Measurements from ENCODE around the gene CLASRP. TPM values are rescaled to one million over a fixed set of nuclear protein-coding genes. Genes with fewer than 3 reads are reported as not detected.

CLASRP gene
- total RNA-seq, 2 experiments from 2014 or later: 89.6 to 98.4 TPM

- intact Hi-C loops (cut with micrococcal nuclease): loop anchor here (1.0 to 5.0 kb wide), 5 partner anchors 33 to 203 kb away; partner anchors contain the start of genes BLOC1S3, CLASRP, CLPTM1 and TRAPPC6A
- Mint-ChIP-seq H3K4me1 (ENCODE audit: low read depth) (peaks cover 46% of the 10 kb centered on the region), H3K27me3 (no peaks in the 10 kb centered on the region), H3K36me3 (peaks cover 14% of the 10 kb centered on the region), H3K4me3 (peak within 1 kb of the TSS; percentile 86), H3K27ac (peak within 1 kb of the TSS; percentile 97), H3K9me3 (no peaks in the 10 kb centered on the region)
- ChIA-PET CTCF (interaction anchor here (0.6 to 2.9 kb wide), 7 partner anchors 14 to 156 kb away, joined by 3 to 20 read pairs (median 3); partner anchors contain the start of genes BLOC1S3, GEMIN7 and TRAPPC6A), POLR2A (interaction anchor here (0.7 to 2.9 kb wide), 12 partner anchors 8 to 157 kb away, joined by 3 to 22 read pairs (median 4); partner anchors contain the start of genes BLOC1S3, CLASRP, GEMIN7 and TRAPPC6A)
- DNase-seq: peak; percentile 95
These were observed 54.2 kb downstream of the CLASRP start, which contains the start of gene PPP1R37 for GRCh38 chr19:45092747-45093678. TSS of gene PPP1R37 (plus strand) at chr19:45093179. CDS start at chr19:45093326, 147 bp downstream.

- H3K36me3 Mint-ChIP-seq: peaks cover 14% of the 10 kb centered on the region
- peak overlapping the region; percentile 86 for H3K4me3 Mint-ChIP-seq
- H3K27me3 Mint-ChIP-seq: no peaks in the 10 kb centered on the region
- no peaks in the 10 kb centered on the region for H3K9me3 Mint-ChIP-seq
- H3K4me1 Mint-ChIP-seq (ENCODE audit: low read depth): peaks cover 49% of the 10 kb centered on the region
- ChIA-PET POLR2A (no interaction called here), CTCF (no interaction called here)
- no peak overlapping the region for H3K27ac Mint-ChIP-seq
- DNase-seq: no peak
- intact Hi-C loops (cut with micrococcal nuclease): loop anchor here (5.0 kb wide), 1 partner anchor 137 kb away; the partner anchor contains the start of gene CLPTM1
These were observed 55.3 kb downstream of the CLASRP start for GRCh38 chr19:45094137-45094536.

GRCh38 chr19:45094707-45095106 is 55.9 kb downstream of the CLASRP start:
- ChIA-PET CTCF (no interaction called here), POLR2A (no interaction called here)
- intact Hi-C loops (cut with micrococcal nuclease): loop anchor here (5.0 kb wide), 1 partner anchor 137 kb away; the partner anchor contains the start of gene CLPTM1

GRCh38 chr19:45095496-45096413 is 56.9 kb downstream of the CLASRP start:
- no peaks in the 10 kb centered on the region for H3K27me3 Mint-ChIP-seq
- ChIA-PET POLR2A (no interaction called here), CTCF (no interaction called here)
- no peaks in the 10 kb centered on the region for H3K9me3 Mint-ChIP-seq
- intact Hi-C loops (cut with micrococcal nuclease): no loop called here
- peaks cover 8% of the 10 kb centered on the region for H3K36me3 Mint-ChIP-seq
- no peak for DNase-seq
- H3K4me1 Mint-ChIP-seq (ENCODE audit: low read depth): peaks cover 49% of the 10 kb centered on the region
- H3K27ac Mint-ChIP-seq: no peak overlapping the region
- no peak overlapping the region for H3K4me3 Mint-ChIP-seq

More at GRCh38 chr19:45094707-45095106, 55.9 kb downstream of the CLASRP start:
- H3K4me1 Mint-ChIP-seq (ENCODE audit: low read depth): peaks cover 49% of the 10 kb centered on the region
- peaks cover 13% of the 10 kb centered on the region for H3K36me3 Mint-ChIP-seq
- H3K27ac Mint-ChIP-seq: no peak overlapping the region
- no peak for DNase-seq
- H3K9me3 Mint-ChIP-seq: no peaks in the 10 kb centered on the region
- no peaks in the 10 kb centered on the region for H3K27me3 Mint-ChIP-seq
- peak overlapping the region; percentile 86 for H3K4me3 Mint-ChIP-seq

GRCh38 chr19:45096700-45097099 is 57.9 kb downstream of the CLASRP start:
- no peak overlapping the region for H3K4me3 Mint-ChIP-seq
- ChIA-PET CTCF (no interaction called here), POLR2A (no interaction called here)
- no peaks in the 10 kb centered on the region for H3K9me3 Mint-ChIP-seq
- no peaks in the 10 kb centered on the region for H3K27me3 Mint-ChIP-seq
- no peak overlapping the region for H3K27ac Mint-ChIP-seq
- intact Hi-C loops (cut with micrococcal nuclease): no loop called here
- DNase-seq: no peak
- H3K36me3 Mint-ChIP-seq: peaks cover 2% of the 10 kb centered on the region
- H3K4me1 Mint-ChIP-seq (ENCODE audit: low read depth): peaks cover 46% of the 10 kb centered on the region

GRCh38 chr19:45097450-45097775 is 58.6 kb downstream of the CLASRP start:
- POLR2A ChIA-PET: no interaction called here
- Mint-ChIP-seq H3K27ac (no peak overlapping the region), H3K36me3 (no peaks in the 10 kb centered on the region), H3K9me3 (no peaks in the 10 kb centered on the region), H3K4me3 (no peak overlapping the region), H3K4me1 (ENCODE audit: low read depth) (peaks cover 50% of the 10 kb centered on the region), H3K27me3 (no peaks in the 10 kb centered on the region)
- intact Hi-C loops (cut with micrococcal nuclease): no loop called here
- CTCF ChIA-PET: no interaction called here
- DNase-seq: no peak

GRCh38 chr19:45097776-45098520 is 59.1 kb downstream of the CLASRP start:
- Mint-ChIP-seq H3K27ac (no peak overlapping the region), H3K36me3 (no peaks in the 10 kb centered on the region), H3K27me3 (no peaks in the 10 kb centered on the region), H3K4me1 (ENCODE audit: low read depth) (peaks cover 55% of the 10 kb centered on the region), H3K9me3 (no peaks in the 10 kb centered on the region), H3K4me3 (no peak overlapping the region)
- ChIA-PET CTCF (interaction anchor here (0.8 to 1.5 kb wide), 2 partner anchors 27 to 38 kb away, joined by 3 to 4 read pairs; no protein-coding TSS in a partner anchor), POLR2A (no interaction called here)
- intact Hi-C loops (cut with micrococcal nuclease): no loop called here
- DNase-seq: no peak

- Mint-ChIP-seq H3K36me3 (no peaks in the 10 kb centered on the region), H3K27me3 (no peaks in the 10 kb centered on the region), H3K27ac (no peak overlapping the region), H3K4me1 (ENCODE audit: low read depth) (peaks cover 57% of the 10 kb centered on the region), H3K4me3 (no peak overlapping the region), H3K9me3 (no peaks in the 10 kb centered on the region)
- POLR2A ChIA-PET: no interaction called here
- intact Hi-C loops (cut with micrococcal nuclease): no loop called here
- no peak for DNase-seq
- CTCF ChIA-PET: interaction anchor here (0.8 to 1.5 kb wide), 2 partner anchors 27 to 39 kb away, joined by 3 to 4 read pairs; no protein-coding TSS in a partner anchor
These were observed 59.9 kb downstream of the CLASRP start for GRCh38 chr19:45098521-45099466.

- intact Hi-C loops (cut with micrococcal nuclease): no loop called here
- peaks cover 57% of the 10 kb centered on the region for H3K4me1 Mint-ChIP-seq (ENCODE audit: low read depth)
- CTCF ChIA-PET: interaction anchor here (0.6 to 1.5 kb wide), 2 partner anchors 26 to 471 kb away, joined by 4 read pairs; no protein-coding TSS in a partner anchor
- no peak overlapping the region for H3K27ac Mint-ChIP-seq
- H3K36me3 Mint-ChIP-seq: no peaks in the 10 kb centered on the region
- H3K9me3 Mint-ChIP-seq: no peaks in the 10 kb centered on the region
- H3K27me3 Mint-ChIP-seq: no peaks in the 10 kb centered on the region
- POLR2A ChIA-PET: no interaction called here
- no peak overlapping the region for H3K4me3 Mint-ChIP-seq
- DNase-seq: no peak
These were observed 60.8 kb downstream of the CLASRP start for GRCh38 chr19:45099467-45100191.

- ChIA-PET CTCF (interaction anchor here (0.6 kb wide), 1 partner anchor 470 kb away, joined by 4 read pairs; no protein-coding TSS in a partner anchor), POLR2A (no interaction called here)
- Mint-ChIP-seq H3K27me3 (no peaks in the 10 kb centered on the region), H3K4me3 (no peak overlapping the region), H3K36me3 (no peaks in the 10 kb centered on the region), H3K4me1 (ENCODE audit: low read depth) (peaks cover 57% of the 10 kb centered on the region), H3K9me3 (no peaks in the 10 kb centered on the region), H3K27ac (no peak overlapping the region)
- intact Hi-C loops (cut with micrococcal nuclease): no loop called here
- DNase-seq: no peak
These were observed 61.4 kb downstream of the CLASRP start for GRCh38 chr19:45100201-45100600.

Measured in activated CD4-positive, alpha-beta memory T cell treated with anti-CD3 and anti-CD28 coated beads for 36 hours (primary cell).